ENCODE results near the gene TIMM22.

Gene TIMM22

GRCh38 chr17:979539-980405 lies 17.2 kb upstream of the TIMM22 start, which contains the start of gene NXN:
TSS of gene NXN (minus strand) at chr17:979776.
- peak; percentile 56 for DNase-seq (ENCODE audit: low read depth)
- H3K4me3 ChIP-seq (ENCODE audit: control insufficient read depth, low read depth, low read length) = peak within 1 kb of the TSS; percentile 68
- TF ChIP-seq CTCF (conservative IDR thresholded peaks at IDR 0.05; ENCODE audit: control insufficient read depth, insufficient read depth, low read depth, low read length) = no peak

- DNase-seq (ENCODE audit: low read depth) = peak; percentile 85
Measured at GRCh38 chr17:980406-981291, 16.3 kb upstream of the TIMM22 start.

GRCh38 chr17:981292-981658 lies 15.7 kb upstream of the TIMM22 start:
- H3K4me3 ChIP-seq (ENCODE audit: control insufficient read depth, low read depth, low read length) = no peak overlapping the region
- DNase-seq (ENCODE audit: low read depth) = no peak
- TF ChIP-seq CTCF (conservative IDR thresholded peaks at IDR 0.05; ENCODE audit: control insufficient read depth, insufficient read depth, low read depth, low read length) = no peak

More at GRCh38 chr17:980406-981291, 16.3 kb upstream of the TIMM22 start:
- peak; percentile 73 for TF ChIP-seq CTCF (conservative IDR thresholded peaks at IDR 0.05; ENCODE audit: control insufficient read depth, insufficient read depth, low read depth, low read length)
- H3K4me3 ChIP-seq (ENCODE audit: control insufficient read depth, low read depth, low read length) = peak overlapping the region; percentile 53

- TF ChIP-seq CTCF (conservative IDR thresholded peaks at IDR 0.05; ENCODE audit: control insufficient read depth, insufficient read depth, low read depth, low read length) = no peak
- H3K4me3 ChIP-seq (ENCODE audit: control insufficient read depth, low read depth, low read length) = no peak overlapping the region
- DNase-seq (ENCODE audit: low read depth) = no peak
Measured at GRCh38 chr17:983921-984320, 13.0 kb upstream of the TIMM22 start.

GRCh38 chr17:986322-986929 lies 10.5 kb upstream of the TIMM22 start:
- no peak for TF ChIP-seq CTCF (conservative IDR thresholded peaks at IDR 0.05; ENCODE audit: control insufficient read depth, insufficient read depth, low read depth, low read length)
- no peak overlapping the region for H3K4me3 ChIP-seq (ENCODE audit: control insufficient read depth, low read depth, low read length)
- DNase-seq (ENCODE audit: low read depth) = no peak

GRCh38 chr17:987931-988330 lies 9.0 kb upstream of the TIMM22 start:
- H3K4me3 ChIP-seq (ENCODE audit: control insufficient read depth, low read depth, low read length) = no peak overlapping the region
- no peak for TF ChIP-seq CTCF (conservative IDR thresholded peaks at IDR 0.05; ENCODE audit: control insufficient read depth, insufficient read depth, low read depth, low read length)
- no peak for DNase-seq (ENCODE audit: low read depth)

Measured in fibroblast of mammary gland (primary cell).